ENCODE results near the gene SEPTIN7.

The SEPTIN7 gene

DNA sequence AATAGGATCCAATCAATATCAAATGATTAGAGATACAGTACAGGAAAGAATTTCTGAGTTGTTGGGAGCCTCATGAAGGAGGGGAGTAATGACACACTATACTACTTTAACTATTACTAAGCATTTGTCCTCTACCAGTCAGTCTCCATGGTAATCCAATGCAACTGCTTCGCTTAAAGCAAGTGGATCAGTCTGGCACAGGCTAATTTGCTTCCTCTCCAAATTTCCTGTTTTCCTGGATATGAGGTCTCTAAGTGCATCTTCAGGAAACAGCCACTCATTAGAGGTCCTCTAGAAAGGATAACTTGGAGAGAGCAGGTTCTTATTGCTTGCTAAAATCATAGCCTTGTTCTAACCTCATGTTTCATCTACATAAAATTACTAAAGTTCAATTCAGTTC, 8.4 kb upstream of the SEPTIN7 start:
- no peak for DNase-seq (ENCODE audit: low read depth)

- DNase-seq (ENCODE audit: low read depth), result no peak
These were observed 7.9 kb upstream of the SEPTIN7 start for GRCh38 chr7:35792873-35793489.

- no peak for DNase-seq (ENCODE audit: low read depth)
These were observed 3.5 kb upstream of the SEPTIN7 start for GRCh38 chr7:35797311-35797710.

DNA sequence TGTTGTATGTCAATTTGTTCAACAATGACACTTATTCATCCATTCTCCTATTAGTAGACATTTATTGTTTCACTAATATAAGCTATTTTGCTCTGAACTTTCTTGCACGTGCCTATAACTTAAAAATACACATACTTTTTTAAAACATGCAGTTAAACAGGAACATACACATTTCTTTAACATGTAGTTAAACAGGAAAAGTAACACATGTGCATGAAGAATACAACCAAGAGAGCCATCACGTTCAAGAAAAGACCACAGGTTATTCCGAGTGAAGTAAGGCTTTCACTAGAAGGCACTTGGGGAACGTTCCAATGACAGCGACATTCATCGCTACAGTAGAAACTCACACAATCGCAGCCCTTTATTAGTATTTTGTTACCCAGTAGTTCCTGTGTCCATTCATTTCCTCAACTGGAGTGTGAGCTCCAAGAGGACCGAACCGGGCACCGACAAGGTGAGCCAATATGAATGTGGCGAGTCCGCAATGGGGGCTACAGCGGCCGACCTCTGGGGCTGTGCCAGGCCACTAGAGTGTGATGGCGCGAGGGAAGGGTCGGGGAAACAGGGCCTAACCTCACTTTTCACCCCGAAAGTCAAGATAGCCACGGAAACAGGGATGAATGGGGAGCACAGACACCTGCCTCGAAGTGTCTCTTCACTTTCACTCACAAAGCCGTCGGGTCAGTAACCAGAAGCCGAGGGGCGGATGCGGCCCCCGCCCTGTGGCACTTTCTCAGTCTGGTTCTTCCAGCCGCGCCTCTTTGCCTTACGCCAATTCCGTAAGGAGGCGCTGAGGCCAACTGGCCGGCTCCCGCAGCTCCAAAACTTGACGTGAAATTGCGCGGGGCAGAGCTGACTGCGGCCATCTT, 775 bp upstream of the SEPTIN7 start:
- DNase-seq (ENCODE audit: low read depth), result peak; percentile 64

DNA sequence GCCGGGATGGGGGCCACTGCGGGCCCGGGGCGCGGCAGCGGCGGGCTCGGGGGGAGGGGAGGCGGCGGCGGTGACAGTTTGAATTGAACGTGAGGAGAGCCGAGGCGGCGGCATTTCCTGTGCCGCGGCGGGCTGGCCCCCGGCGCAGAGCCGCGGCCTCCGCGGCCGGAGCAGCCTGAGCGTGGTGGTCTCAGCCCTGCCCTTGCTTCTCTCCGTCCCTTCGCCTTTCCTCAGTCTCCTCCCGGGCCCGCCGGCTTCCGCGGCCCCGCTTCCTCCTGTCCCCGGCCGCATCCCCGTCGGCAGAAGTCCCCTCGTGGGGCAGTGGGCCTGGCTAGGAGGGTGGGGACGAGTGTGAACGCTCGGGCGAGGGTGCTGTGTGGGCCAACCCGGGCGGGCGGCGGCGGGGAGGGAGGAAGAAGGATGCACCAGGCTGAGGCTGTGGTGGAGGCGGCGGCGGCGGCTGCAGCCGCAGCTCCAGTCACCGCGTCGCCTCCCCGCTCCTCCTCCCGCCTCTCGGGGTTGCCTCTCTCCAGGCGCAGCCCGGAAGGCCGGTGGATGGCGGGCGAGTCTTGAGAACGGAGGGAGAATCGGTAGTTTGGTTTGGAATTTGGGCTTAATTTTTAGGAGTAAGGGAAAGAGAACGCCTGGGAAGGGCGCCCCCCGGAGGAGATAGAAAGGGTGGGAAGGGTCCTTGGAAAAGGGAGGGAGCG, 690 bp downstream of the SEPTIN7 start:
- peak; percentile 60 for DNase-seq (ENCODE audit: low read depth)

GRCh38 chr7:35802102-35802466, 1.2 kb downstream of the SEPTIN7 start:
- no peak for DNase-seq (ENCODE audit: low read depth)

GRCh38 chr7:35802649-35803048, 1.8 kb downstream of the SEPTIN7 start:
- DNase-seq (ENCODE audit: low read depth), result no peak

GRCh38 chr7:35804231-35804970, 3.5 kb downstream of the SEPTIN7 start:
- no peak for DNase-seq (ENCODE audit: low read depth)

DNA sequence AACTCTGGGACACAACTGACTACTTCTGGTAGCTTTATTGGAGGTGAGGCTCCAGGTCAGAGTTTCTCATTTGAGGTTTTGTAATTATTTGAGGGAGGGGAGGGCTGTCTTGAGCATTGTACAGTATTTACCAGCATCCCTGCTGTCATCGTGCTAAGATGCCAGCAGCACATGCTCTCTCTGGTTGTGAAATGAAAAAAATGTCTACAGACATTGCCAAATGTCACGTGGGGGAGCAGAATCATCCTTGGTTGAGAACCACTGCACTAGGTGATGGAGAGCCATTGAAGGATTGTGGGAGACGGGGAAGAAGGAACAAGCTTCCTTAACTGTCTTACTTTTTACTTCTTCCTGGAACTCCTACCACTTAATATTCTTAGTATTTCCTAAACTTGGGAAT, 5.0 kb downstream of the SEPTIN7 start:
- no peak for DNase-seq (ENCODE audit: low read depth)

DNA sequence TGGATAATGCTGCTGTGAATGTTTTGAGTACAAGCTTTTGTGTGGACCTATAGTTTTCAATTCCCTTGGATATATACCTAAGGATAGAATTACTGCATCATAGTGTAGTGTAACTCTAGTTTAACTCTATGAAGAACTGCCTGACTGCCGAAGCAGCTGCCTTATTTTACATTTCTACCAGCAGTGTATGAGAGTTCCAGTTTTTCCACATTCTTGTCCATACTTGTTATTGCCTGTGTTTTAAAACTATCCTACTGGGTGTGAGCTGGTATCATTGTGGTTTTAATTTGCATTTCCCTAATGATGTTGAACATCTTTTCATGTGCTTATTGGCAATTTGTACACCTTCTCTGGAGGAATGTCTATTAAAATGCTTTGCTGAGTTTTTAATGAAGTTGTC, 15.7 kb downstream of the SEPTIN7 start:
- no peak for DNase-seq (ENCODE audit: low read depth)

DNA sequence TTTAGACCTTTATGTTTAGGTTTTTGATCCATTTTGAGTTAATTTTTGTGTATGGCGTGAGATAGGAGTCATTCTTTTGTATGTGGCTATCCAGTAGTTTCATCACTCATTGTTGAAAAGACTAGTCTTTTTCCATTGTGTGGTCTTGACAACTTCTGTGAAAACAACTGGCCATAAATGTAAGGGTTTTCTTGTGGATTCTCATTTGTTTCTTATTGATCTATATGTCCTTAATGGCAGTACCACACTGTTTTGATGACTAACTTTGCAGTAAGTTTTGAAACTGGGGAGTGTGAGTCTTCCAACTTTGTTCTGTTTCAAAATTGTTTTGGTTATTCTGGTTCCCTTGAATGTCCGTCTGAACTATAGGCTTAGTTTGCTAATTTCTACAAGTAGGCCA, 16.3 kb downstream of the SEPTIN7 start:
- no peak for DNase-seq (ENCODE audit: low read depth)

GRCh38 chr7:35817930-35818329, 17.1 kb downstream of the SEPTIN7 start:
- no peak for DNase-seq (ENCODE audit: low read depth)

DNA sequence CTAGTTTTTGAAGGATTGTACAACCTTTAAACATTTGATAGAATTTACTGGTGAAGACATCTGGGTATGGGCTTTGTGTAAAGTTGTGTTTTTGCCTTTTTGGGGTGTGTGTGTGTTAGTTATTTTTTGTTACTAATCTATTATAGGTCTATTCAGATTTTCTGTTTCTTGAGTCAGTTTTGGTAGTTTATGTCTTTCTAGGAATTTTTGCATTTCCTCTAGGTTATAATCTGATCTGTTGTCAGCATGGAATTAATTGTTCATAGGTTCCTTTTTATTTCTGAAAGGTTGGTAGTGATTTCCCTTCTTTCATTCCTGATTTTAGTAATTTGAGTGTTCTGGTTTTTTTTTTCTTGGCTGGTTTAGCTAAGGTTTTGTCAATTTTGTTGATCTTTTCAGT, 17.7 kb downstream of the SEPTIN7 start:
- no peak for DNase-seq (ENCODE audit: low read depth)

GRCh38 chr7:35819310-35819709, 18.5 kb downstream of the SEPTIN7 start:
- no peak for DNase-seq (ENCODE audit: low read depth)

GRCh38 chr7:35819954-35820703, 19.3 kb downstream of the SEPTIN7 start:
- DNase-seq (ENCODE audit: low read depth), result no peak

DNA sequence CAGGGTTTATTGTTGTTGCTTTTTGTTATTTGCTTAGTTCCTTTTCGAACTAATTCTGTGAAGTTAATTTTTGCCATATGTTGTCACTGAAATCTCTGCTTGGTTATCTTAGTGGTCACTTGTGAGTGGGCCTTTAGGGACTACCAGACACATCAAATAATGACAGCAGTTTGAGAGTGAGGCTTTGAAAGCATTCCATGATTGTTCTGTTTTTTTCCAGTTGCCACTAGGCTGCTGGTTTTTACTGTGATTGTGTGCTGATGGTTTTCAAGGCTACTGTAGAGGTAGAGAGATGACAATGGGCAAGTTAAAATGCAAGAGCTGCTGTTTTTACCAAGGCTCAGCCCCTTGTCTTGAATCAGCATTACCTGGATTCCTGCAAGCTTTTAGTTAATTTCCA, 20.0 kb downstream of the SEPTIN7 start:
- DNase-seq (ENCODE audit: low read depth), result no peak

GRCh38 chr7:35823440-35823839, 22.6 kb downstream of the SEPTIN7 start:
- DNase-seq (ENCODE audit: low read depth), result no peak

- no peak for DNase-seq (ENCODE audit: low read depth)
These were observed 25.1 kb downstream of the SEPTIN7 start for GRCh38 chr7:35825974-35826373.

DNA sequence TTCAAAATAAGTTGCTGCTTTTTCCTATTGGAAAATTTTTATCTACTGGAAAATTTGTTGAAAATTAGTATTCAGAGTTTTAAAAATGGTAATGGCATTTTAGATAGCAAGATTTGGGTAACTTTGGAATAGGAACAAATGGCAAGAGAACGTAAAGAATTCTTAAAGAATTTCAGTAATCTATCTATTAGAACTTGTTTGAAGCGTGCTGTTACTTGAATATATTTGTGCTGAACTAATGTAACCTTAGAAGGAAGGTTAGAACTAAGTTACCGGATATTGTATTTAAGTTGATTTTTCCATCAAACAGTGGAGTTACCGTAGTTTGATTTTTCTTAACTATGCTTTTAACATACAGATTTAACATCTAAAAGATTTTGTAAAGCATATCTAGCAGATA, 25.9 kb downstream of the SEPTIN7 start:
- no peak for DNase-seq (ENCODE audit: low read depth)

DNA sequence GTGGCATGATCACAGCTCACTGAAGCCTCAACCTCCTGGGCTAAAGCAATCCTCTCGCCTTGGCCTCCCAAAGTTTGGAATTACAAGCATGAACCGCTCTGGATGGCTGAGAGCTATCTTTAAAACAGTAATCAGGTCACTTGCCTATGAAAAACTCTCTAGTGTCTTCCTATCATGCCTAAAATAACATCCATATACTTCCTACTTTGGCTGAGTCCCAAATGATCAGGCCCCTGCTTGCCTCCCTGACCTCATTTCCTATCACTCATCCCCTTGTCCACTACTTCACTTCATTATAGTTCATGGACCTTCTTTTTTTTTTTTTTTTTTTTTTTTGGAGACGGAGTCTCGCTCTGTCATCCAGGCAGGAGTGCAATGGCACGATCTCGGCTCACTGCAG, 28.0 kb downstream of the SEPTIN7 start:
- DNase-seq (ENCODE audit: low read depth), result no peak

DNA sequence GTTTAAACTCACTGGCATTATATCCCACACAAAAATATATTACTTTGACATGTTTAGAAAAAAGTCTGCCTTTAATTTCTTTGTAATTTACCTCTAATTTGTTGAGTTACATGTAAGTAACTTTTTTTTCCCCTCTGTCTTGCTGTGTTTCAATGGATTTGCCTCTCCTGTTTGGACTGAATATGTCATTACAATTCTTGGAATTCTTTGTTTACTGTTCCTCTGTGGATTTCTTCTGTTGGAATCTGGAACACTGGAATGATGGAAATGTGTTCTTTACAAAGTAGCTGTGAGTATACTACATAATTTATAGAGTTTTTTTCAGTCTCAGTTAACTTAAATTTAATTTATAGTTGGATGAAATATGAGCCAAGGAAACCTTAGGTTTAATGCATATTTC, 30.4 kb downstream of the SEPTIN7 start:
- no peak for DNase-seq (ENCODE audit: low read depth)

Measured in activated T-cell treated with anti-CD3 and anti-CD28 coated beads for 1 hour (primary cell).